Ramos (cell line): Measurements from ENCODE around the gene PPP2R3B.

Experiments used
- in situ Hi-C: fragments of 300-500 bp; cut with MboI; formaldehyde crosslinking; loops from one replicate; pipeline ENCODE4 v1.14.3; 2022; ENCODE audit warnings: low sequenced_read_pairs; ENCODE audit not compliant: unreplicated experiment

Gene PPP2R3B

DNA sequence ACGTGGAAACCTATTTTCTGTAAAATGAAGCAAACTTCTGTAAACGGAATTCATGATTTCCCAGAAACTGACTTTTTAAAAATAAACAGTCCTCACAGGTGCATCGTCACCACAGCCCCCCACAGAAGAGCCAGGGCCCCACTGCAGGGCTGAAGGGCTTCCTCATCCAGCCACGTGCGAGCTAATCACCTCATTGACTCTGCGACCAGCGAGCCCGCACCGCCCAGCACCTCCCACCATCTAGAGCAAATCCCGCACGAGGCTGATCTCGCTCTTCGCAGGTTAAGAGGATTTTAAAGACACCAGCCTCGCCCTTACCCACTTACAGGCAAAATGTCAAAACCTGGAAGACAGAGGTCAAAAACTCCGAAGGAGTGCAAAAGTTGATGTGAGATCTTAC, 14.8 kb downstream of the PPP2R3B start:
- in situ Hi-C loops: no loop called here

GRCh38 chrX:370963-371745, 15.6 kb downstream of the PPP2R3B start:
- in situ Hi-C loops: no loop called here

GRCh38 chrX:370244-370962, 16.3 kb downstream of the PPP2R3B start:
- in situ Hi-C loops: no loop called here

DNA sequence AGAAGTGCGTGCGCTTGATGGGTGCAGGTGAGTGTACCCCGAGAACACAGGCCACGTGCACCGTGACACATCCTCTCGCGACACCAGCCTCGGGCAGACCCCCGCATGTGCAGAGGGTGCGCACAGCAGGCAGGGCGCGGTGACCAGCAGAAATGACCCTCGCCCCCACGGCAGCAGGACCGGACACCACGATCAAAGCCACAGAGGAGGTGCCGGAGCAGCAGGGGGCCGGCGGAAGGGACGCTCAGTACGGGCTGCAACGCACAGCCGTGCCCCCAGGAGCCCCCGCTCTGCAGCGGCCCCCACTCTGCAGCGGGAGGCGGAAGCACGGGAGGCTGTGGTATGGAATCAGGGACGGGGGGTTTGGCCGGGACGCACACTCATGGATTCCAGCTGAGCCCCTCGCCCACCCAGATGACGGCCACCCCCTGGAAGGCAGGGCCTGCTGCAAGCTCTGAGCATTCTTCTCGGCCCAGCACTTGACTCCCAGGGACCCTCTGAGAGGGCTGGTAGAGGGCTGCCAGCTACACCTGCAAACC, 17.1 kb downstream of the PPP2R3B start:
- in situ Hi-C loops: no loop called here

DNA sequence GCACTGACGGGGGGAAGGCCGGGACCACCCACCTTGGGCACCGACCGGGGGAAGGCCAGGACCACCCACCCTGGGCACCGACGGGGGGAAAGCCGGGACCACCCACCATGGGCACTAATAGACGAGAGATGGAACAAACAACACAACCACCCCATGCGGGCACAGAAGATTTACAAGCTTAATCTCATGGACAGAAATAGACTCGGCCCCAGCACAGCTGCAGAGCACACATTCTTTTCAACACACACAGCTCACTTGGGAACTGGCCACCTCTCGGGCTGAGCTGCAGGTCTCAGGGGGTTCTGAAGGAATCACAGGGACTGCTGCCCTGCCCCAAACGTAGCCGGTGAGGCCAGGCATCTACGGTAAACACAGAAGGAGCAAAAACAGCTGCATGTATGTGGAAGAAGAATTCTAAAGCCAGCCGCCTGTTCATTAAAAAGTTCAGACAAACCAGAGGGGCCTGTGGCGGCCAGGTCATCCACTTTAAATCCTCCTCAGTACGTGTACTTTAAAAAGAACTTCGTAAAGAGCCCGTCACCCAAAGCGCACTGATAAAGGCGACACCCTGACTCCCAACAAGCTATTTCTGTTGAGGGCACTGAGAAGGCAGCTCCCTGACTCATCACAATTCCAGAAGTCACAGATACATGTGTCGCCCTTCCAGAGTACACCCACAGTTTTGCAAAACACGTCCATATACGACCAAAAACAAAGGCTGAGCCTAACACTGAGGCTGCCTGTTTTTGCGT, 17.7 kb downstream of the PPP2R3B start:
- in situ Hi-C loops: no loop called here

DNA sequence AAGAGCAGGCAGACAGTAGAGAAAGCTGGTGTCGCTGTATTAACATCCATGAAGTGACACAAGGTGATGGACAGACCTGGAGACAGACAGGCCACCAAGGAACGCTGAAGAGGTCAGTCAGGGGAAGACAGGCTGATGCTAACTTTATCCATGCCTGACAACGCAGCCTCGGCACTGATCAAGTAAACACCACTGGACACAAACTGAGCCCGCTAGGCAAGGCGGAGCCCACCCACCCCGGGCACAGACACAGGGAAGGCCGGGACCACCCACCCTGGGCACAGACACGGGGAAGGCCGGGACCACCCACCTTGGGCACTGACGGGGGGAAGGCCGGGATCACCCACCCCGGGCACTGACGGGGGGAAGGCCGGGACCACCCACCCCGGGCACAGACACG, 18.8 kb downstream of the PPP2R3B start:
- in situ Hi-C loops: no loop called here

- in situ Hi-C loops: no loop called here
Observed at GRCh38 chrX:367349-367748, 19.4 kb downstream of the PPP2R3B start.

- in situ Hi-C loops: no loop called here
Observed at GRCh38 chrX:363621-364375, 22.9 kb downstream of the PPP2R3B start.

DNA sequence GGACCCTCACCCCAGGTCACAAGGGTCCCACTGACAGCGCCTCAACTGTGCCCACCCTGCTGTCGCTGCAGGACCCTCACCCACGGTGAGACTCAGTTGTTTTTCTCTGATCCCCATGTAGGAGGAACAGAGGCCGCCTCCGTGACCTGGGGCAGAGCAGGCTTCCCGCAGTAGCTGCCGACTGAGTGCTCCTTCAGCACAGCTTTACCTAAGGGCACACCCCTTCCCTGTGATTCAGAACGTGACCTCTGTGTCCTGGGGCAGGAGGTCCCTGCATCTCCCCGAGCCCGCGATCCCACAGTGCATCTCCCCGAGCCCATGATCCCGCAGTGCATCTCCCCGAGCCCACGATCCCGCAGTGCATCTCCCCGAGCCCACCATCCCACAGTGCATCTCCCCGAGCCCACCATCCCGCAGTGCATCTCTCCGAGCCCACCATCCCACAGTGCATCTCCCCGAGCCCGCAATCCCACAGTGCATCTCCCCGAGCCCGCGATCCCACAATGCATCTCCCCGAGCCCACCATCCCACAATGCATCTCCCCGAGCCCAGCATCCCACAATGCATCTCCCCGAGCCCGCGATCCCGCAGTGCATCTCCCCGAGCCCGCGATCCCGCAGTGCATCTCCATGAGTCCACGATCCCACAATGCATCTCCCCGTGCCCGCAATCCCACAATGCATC, 23.6 kb downstream of the PPP2R3B start:
- in situ Hi-C loops: no loop called here

GRCh38 chrX:362351-362750, 24.4 kb downstream of the PPP2R3B start:
- in situ Hi-C loops: no loop called here

DNA sequence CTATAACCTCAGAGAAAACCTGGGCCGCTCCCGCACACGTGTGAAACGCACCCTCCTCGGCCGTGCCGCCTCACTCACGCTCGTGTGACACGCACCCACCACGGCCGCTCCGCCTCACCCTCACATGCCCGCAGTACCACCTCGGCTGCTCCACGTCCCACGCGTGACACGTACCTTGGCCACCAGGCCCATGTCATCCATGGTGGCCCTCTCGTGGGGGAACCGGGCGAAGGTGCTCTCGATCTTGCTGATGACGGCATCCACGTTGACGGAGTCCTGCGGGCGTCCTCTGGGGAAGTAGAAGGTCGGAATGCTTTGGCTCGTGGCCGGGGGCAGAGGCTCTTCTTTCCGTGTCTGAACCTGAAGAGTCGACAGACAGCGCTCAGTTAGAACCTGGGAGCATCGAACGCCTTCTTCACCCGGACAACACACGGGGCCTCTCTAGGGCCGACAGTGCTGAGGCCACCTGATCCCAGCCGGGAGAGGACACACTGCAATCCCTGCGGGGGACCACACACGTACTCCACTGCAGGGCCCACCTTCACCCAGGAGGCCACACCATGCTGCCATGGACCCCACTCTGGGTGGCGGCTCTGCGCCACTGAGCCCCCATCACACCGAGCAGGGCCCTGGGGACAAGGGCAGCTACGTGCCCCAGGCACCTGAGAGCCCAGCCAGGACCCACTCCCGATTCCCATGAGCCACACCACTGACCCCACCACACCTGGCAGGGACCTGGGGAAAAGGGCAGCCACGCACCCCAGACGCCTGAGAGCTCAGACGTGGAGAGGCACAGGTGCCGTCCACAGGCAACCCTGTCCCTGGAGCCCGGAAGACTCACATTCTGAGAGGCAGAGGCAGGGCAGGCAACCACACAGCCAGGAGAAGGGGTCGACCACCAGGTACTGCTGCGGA, 25.2 kb downstream of the PPP2R3B start:
- in situ Hi-C loops: no loop called here

DNA sequence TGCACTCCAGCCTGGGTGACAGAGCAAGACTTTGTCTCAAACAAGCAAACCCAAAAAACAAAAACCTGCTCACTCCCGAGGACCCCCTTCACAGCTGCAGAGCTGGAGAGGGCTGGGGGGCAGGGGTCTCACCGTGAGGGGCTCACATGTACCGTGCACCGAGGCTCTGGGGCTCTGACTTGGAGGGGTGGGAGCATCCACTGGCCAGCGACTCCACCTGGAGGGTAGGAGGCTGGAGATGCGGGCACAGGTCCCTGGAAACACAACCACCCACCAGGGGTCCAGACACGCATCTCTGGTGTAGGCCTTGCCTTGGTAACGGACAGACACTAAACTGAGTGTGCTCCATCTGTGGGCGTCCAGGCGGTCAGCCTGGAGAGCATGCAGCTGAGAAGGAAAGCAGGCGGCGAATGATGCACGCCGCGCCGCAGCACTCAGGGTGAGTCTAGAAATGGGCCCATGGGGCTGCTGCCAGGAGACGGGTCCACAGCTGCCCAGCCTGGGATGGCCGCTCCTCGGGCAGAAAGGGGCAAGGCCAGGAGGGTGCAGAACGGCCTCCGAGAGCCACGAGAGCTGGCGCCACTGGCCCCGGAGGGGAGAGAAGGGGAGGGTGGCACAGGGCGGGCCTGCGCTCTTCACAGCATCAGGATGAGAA, 26.1 kb downstream of the PPP2R3B start:
- in situ Hi-C loops: no loop called here

DNA sequence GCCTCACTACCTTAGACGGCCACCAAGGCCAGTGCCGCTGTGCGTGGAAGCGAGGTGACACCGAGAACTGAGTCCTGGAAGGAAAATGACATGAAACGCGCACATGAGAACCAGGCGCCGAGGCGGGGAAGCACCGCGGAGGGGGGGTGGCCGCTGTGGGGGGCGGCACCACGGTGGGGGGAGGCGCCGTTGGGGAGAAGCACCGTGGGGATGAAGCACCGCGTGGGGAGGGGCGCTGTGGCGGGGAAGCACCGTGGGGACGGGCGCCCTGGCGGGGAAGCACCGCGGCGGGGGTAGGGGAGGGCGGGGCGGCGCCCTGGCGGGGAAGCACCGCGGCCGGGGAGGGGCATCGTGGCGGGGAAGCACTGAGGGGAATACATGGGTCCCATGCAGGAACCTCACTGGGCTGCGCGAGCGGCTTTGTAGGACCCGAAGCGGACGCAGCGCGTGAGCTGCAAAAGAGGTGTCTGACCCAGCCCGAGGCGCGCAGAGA, 28.0 kb downstream of the PPP2R3B start:
- in situ Hi-C loops: no loop called here

DNA sequence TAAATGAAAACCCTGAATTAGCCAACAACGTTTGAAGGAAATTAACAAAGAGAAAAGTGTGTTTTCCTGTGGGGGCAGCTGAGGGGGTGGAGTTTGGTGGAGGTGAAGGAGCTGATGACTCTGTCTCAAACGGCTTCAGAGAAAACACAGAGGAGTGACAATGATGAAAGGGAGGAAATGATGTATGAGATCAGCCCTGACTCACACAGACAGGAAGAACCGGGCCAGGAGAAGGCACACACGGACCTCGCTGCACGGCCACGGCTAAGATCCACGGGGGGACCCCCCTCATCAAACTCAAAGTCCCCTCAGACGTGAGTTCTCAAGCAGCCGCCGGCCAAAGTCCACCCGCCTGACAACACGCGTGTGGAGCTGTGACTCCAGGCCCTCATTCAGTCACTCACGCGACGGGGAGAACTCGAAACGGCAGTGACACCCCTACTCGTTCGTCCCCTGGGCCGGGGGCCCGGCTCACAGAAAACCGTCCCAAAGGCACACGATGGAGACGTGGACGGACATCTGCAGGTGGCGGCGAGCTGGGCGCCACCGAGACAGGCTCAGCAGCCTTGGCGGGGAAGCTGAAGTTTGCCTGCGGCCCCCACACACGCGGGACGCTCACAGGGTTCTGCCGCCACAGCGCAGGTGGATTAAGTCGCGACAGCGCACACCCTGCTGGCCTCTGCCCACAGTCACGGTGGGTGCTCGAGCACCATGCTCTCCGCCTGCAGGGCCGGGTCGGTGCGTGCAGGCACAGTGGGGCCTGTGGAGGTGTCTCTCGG, 28.8 kb downstream of the PPP2R3B start:
- in situ Hi-C loops: no loop called here

- in situ Hi-C loops: no loop called here
Observed at GRCh38 chrX:357035-357692, 29.5 kb downstream of the PPP2R3B start.

- in situ Hi-C loops: no loop called here
Observed at GRCh38 chrX:356385-357034, 30.2 kb downstream of the PPP2R3B start.
